Natural killer cell (primary cell): ENCODE results near the gene ZFP69B. TPM values are rescaled to one million over a fixed set of nuclear protein-coding genes. Genes with fewer than 3 reads are reported as not detected.

Source experiments
- ATAC-seq, 3 donors: fragments of 150-1000 bp in 2 of 3; fragments of 200-7000 bp in 1 of 3; cut with Tn5 transposase; 1 replicate in 1 of 3; 2 replicates in 2 of 3; pipeline ENCODE4 v1.10.0; 2021; ENCODE audit warnings: mild to moderate bottlenecking in 2 of 3, moderate library complexity in 2 of 3
- DNase-seq, 2 donors: peaks; one replicate each; pipeline versions ENCODE4 v3.0.0 to v3.0.0-alpha.2; 2013 to 2021; ENCODE audit warnings: mixed read lengths in 1 of 2
- H3K27ac ChIP-seq: one replicate; pipeline ENCODE4 v1.5.1; 2013; ENCODE audit warnings: mild to moderate bottlenecking, low read length
- H3K27me3 ChIP-seq: one replicate; pipeline ENCODE4 v1.6.1; 2013; ENCODE audit warnings: low read length; ENCODE audit not compliant: control insufficient read depth, insufficient read depth
- H3K36me3 ChIP-seq: one replicate; pipeline ENCODE4 v1.6.1; 2013; ENCODE audit warnings: low read length; ENCODE audit not compliant: control insufficient read depth, insufficient read depth
- H3K4me1 ChIP-seq: one replicate; pipeline ENCODE4 v1.6.1; 2013; ENCODE audit warnings: low read length; ENCODE audit not compliant: control insufficient read depth, insufficient read depth
- H3K4me3 ChIP-seq: one replicate; pipeline ENCODE4 v1.5.1; 2013; ENCODE audit warnings: low read length
- H3K9me3 ChIP-seq: one replicate; pipeline ENCODE4 v1.6.1; 2013; ENCODE audit warnings: low read length; ENCODE audit not compliant: control insufficient read depth, insufficient read depth
- H3K27ac Mint-ChIP-seq, 2 donors: one replicate each; pipeline ENCODE4 v1.8.0; 2022; ENCODE audit warnings: mild to moderate bottlenecking in 2 of 2, mixed read lengths in 2 of 2, moderate library complexity in 1 of 2
- H3K27me3 Mint-ChIP-seq, 2 donors: one replicate each; pipeline ENCODE4 v1.8.0; 2022; ENCODE audit warnings: low read depth in 2 of 2, mixed read lengths in 2 of 2
- H3K36me3 Mint-ChIP-seq: one replicate; pipeline ENCODE4 v1.8.0; 2022; ENCODE audit warnings: mixed read lengths
- H3K4me1 Mint-ChIP-seq, 2 donors: one replicate each; pipeline ENCODE4 v1.8.0; 2022; ENCODE audit warnings: mixed read lengths in 2 of 2
- H3K4me3 Mint-ChIP-seq: one replicate; pipeline ENCODE4 v1.8.0; 2022; ENCODE audit warnings: mild to moderate bottlenecking, moderate library complexity, mixed read lengths
- H3K9me3 Mint-ChIP-seq, 2 donors: one replicate each; pipeline ENCODE4 v1.8.0; 2022; ENCODE audit warnings: mixed read lengths in 2 of 2
- CTCF ChIP-seq: fragments of 200-600 bp; IDR thresholded peaks from one replicate; pipeline ENCODE4 v1.8.0; 2022; ENCODE audit warnings: antibody characterized with exemption
- WGBS: methylation state at CpG from one replicate; pipeline ENCODE4 v1.1.7; 2013; ENCODE audit warnings: missing lambda C conversion rate; ENCODE audit not compliant: insufficient coverage; 5-methylcytosine and 5-hydroxymethylcytosine counted together
- intact Hi-C: fragments of 100-400 bp; cut with micrococcal nuclease; formaldehyde crosslinking; loops from one replicate; pipeline ENCODE4 v1.14.2; 2022
- total RNA-seq, 4 donors: library from RNA; stranded (reverse); fragments of 120-200 nt in 1 of 4; gene quantifications; one replicate each; pipeline versions ENCODE4 v1.2.3 to v1.2.4, GENCODE V29; 2013 to 2022

Gene ZFP69B
- total RNA-seq, 3 donors from 2014 or later (not counting 1 experiment from before 2014, with no cell fraction given): 2.2 to 2.4 (median 2.3) TPM

DNA sequence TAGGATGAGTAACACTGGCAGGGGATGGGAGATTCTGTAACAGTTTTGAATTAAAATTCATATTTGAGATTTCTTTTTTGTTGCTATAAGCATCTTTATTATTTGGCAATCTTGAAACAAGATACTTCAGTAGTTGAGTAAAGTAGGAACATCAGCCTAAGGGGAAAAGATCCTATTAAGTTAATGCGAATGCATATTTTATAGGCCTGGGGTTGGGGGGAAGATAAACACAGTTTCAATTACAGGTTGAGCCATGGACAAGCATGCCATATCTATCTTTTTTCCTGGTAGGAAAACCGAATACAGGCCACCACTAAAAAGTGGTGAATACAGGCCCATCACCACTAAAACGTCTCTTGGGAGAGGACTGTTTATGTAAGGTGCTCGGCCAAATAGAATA is 44.5 kb upstream of the ZFP69B start:
- peaks cover 34% of the 10 kb centered on the region for H3K36me3 ChIP-seq
- H3K4me3 ChIP-seq: no peak overlapping the region
- no peaks in the 10 kb centered on the region for H3K27me3 Mint-ChIP-seq
- no peak overlapping the region for H3K4me3 Mint-ChIP-seq
- H3K4me1 ChIP-seq: peaks cover 36% of the 10 kb centered on the region
- H3K27ac ChIP-seq: no peak overlapping the region
- H3K36me3 Mint-ChIP-seq: peaks cover 13% of the 10 kb centered on the region
- WGBS: 94% methylated on average over 3 of the region's 4 CpGs
- DNase-seq (no peak), ATAC-seq (no peak)
- peaks cover 22 to 23% of the 10 kb centered on the region in 2 donors for H3K4me1 Mint-ChIP-seq
- no peaks in the 10 kb centered on the region for H3K27me3 ChIP-seq
- H3K9me3 Mint-ChIP-seq: no peaks in the 10 kb centered on the region
- peak overlapping the region in 1 of 2 donors; percentile 84 for H3K27ac Mint-ChIP-seq
- TF ChIP-seq CTCF: no peak
- no peaks in the 10 kb centered on the region for H3K9me3 ChIP-seq
- intact Hi-C loops: loop anchor here (2.0 to 10.0 kb wide), 5 partner anchors 19 to 331 kb away; partner anchors contain the start of gene SMAP2

DNA sequence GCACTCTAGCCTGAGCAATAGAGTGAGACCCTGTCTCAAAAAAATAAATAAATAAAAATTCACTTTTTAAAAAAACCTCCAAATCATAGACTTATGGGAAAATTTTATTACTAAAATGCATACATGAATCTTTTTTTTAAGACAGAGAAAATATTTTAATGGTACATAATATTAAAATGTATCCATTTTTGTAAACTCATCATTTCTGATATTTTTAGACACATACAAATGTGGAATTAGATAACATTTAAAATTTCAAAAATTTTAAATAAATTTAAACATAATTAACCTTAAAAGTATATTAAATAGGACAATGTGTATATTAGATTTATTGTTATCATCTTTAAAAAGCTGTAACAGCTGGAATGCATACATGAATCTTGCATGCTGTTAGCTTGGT is 42.8 kb upstream of the ZFP69B start:
- DNase-seq (no peak), ATAC-seq (no peak)
- no peak overlapping the region for H3K4me3 Mint-ChIP-seq
- Histone ChIP-seq H3K9me3 (no peaks in the 10 kb centered on the region), H3K36me3 (peaks cover 40% of the 10 kb centered on the region), H3K4me1 (peaks cover 23% of the 10 kb centered on the region), H3K27me3 (no peaks in the 10 kb centered on the region), H3K27ac (no peak overlapping the region), H3K4me3 (no peak overlapping the region)
- H3K27ac Mint-ChIP-seq: peak overlapping the region in 1 of 2 donors; percentile 22
- peaks cover 13 to 14% of the 10 kb centered on the region in 2 donors for H3K4me1 Mint-ChIP-seq
- H3K27me3 Mint-ChIP-seq: no peaks in the 10 kb centered on the region
- no peak for TF ChIP-seq CTCF
- intact Hi-C loops: loop anchor here (5.0 to 10.0 kb wide), 2 partner anchors 35 to 333 kb away; partner anchors contain the start of gene SMAP2
- H3K9me3 Mint-ChIP-seq: no peaks in the 10 kb centered on the region
- H3K36me3 Mint-ChIP-seq: peaks cover 13% of the 10 kb centered on the region

GRCh38 chr1:40409467-40409866 is 40.8 kb upstream of the ZFP69B start:
- H3K9me3 ChIP-seq: no peaks in the 10 kb centered on the region
- peak overlapping the region in 1 of 2 donors; percentile 41 for H3K27ac Mint-ChIP-seq
- peaks cover 13% of the 10 kb centered on the region for H3K36me3 Mint-ChIP-seq

More at GRCh38 chr1:40409467-40409866, 40.8 kb upstream of the ZFP69B start:
- Histone ChIP-seq H3K4me1 (peaks cover 18% of the 10 kb centered on the region), H3K36me3 (peaks cover 52% of the 10 kb centered on the region), H3K27ac (no peak overlapping the region), H3K27me3 (no peaks in the 10 kb centered on the region), H3K4me3 (no peak overlapping the region)
- Mint-ChIP-seq H3K4me3 (no peak overlapping the region), H3K4me1 (peaks cover 23% of the 10 kb centered on the region in 2 donors), H3K27me3 (no peaks in the 10 kb centered on the region), H3K9me3 (no peaks in the 10 kb centered on the region)
- no peak for ATAC-seq
- DNase-seq: no peak
- TF ChIP-seq CTCF: no peak
- WGBS: 98% methylated on average over 4 of the region's 4 CpGs
- intact Hi-C loops: loop anchor here (5.0 to 10.0 kb wide), 2 partner anchors 37 to 335 kb away; partner anchors contain the start of gene SMAP2
